Right lobe of liver (tissue), 6 donors: ENCODE data around the gene RAB1A. TPM values are rescaled to one million over a fixed set of nuclear protein-coding genes. Genes with fewer than 3 reads are reported as not detected.

ENCODE experiments used
- ATAC-seq, 4 donors: fragments of 200-7000 bp; cut with Tn5 transposase; one replicate each; pipeline ENCODE4 v1.9.1; 2020; ENCODE audit warnings: mild to moderate bottlenecking in 4 of 4, moderate library complexity in 4 of 4
- DNase-seq, 3 donors: peaks; one replicate each; pipeline ENCODE4 v3.0.0-alpha.2; 2020
- H3K27ac ChIP-seq, 3 donors: fragments of 200-600 bp; one replicate each; pipeline ENCODE4 v1.8.0; 2022
- H3K27me3 ChIP-seq, 2 donors: fragments of 200-600 bp; one replicate each; pipeline ENCODE4 v1.8.0; 2022
- H3K36me3 ChIP-seq, 4 donors: fragments of 200-600 bp; sonication (generic) in 1 of 4; one replicate each; pipeline versions ENCODE4 v1.5.1 to v1.8.0; 2017 to 2022; ENCODE audit warnings: control low read depth in 1 of 4
- H3K4me1 ChIP-seq, 4 donors: fragments of 200-600 bp; sonication (generic) in 1 of 4; one replicate each; pipeline versions ENCODE4 v1.5.1 to v1.8.0; 2017 to 2022; ENCODE audit warnings: control low read depth in 1 of 4
- H3K4me3 ChIP-seq, 3 donors: fragments of 200-600 bp; one replicate each; pipeline ENCODE4 v1.8.0; 2022
- H3K9me3 ChIP-seq, 4 donors: fragments of 200-600 bp; sonication (generic) in 1 of 4; one replicate each; pipeline versions ENCODE4 v1.5.1 to v1.8.0; 2017 to 2022; ENCODE audit warnings: control low read depth in 1 of 4
- POLR2A ChIP-seq: fragments of 450-650 bp; IDR thresholded peaks from one replicate; pipeline ENCODE4 v1.6.1; 2017; ENCODE audit warnings: antibody characterized with exemption, mild to moderate bottlenecking
- WGBS: methylation state at CpG from one replicate; pipeline ENCODE4 v1.1.6; 2018; ENCODE audit warnings: low coverage, low lambda C conversion rate; ENCODE audit not compliant: insufficient coverage; ENCODE audit errors: missing lambda C conversion rate; 5-methylcytosine and 5-hydroxymethylcytosine counted together
- intact Hi-C, 2 donors: fragments of 100-400 bp; cut with DNase I; formaldehyde crosslinking; loops; one replicate each; pipeline versions ENCODE4 v1.11.2 to v1.14.1; 2022
- total RNA-seq, 6 experiments: library from RNA; depleted of rRNA in 2 of 6; stranded (reverse); fragments of >200 nt in 2 of 6; fragmentation: NEBNext Ultra II Directional in 3 of 6; extraction: Animal tissue kit (Norgen Biotek cat#: 25700) in 3 of 6; gene quantifications; one replicate each; pipeline versions ENCODE4 v1.1.0 to v1.2.4, GENCODE V29; 2016 to 2023
- TF ChIP-seq, protein P1 (sequence below), 4 donors: fragments of 200-600 bp in 3 of 4; fragments of 450-650 bp in 1 of 4; IDR thresholded peaks; one replicate each; pipeline versions ENCODE4 v1.5.1 to v1.8.0; 2016 to 2022; ENCODE audit warnings: antibody characterized with exemption in 4 of 4, mild to moderate bottlenecking in 2 of 4
- donor health status: DM: no; HTN: yes; CAD: no.
- donor health status: DM: no; HTN: no; CAD: no.
- donor health status: DM: no; HTN: no; CAD: no.
- donor health status: DM: no; HTN: yes; CAD: no.
- donor health status: DM: no; HTN: yes; CAD: no.

The RAB1A gene
- total RNA-seq, 6 experiments from 2014 or later: 65.0 to 119 (median 81.3) TPM

DNA sequence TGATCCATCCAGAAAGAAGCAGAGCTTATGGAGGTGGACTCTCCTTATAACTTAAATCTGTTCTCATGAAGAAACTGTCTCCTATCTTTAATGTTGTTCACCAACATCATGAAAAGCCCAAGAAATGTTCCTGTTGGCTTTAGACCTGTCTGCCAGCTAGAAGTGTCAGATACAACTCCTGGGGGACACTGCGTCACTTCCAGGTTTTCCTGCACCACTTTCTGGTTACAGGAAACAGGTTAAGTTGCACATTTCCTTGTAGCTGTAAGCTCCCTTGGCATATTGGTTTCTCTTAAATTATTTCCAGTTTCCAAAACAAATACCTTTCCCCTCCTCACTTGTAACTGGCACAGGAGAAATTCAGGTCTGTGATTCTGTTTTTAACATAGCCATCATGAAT is 70.8 kb downstream of the RAB1A start:
- Histone ChIP-seq H3K4me3 (no peak overlapping the region), H3K9me3 (no peaks in the 10 kb centered on the region), H3K4me1 (peaks cover 0 to 14% (median 4%) of the 10 kb centered on the region in 4 donors), H3K36me3 (no peaks in the 10 kb centered on the region), H3K27ac (no peak overlapping the region), H3K27me3 (no peaks in the 10 kb centered on the region)
- TF ChIP-seq POLR2A: no peak
- TF ChIP-seq, protein P1, sequence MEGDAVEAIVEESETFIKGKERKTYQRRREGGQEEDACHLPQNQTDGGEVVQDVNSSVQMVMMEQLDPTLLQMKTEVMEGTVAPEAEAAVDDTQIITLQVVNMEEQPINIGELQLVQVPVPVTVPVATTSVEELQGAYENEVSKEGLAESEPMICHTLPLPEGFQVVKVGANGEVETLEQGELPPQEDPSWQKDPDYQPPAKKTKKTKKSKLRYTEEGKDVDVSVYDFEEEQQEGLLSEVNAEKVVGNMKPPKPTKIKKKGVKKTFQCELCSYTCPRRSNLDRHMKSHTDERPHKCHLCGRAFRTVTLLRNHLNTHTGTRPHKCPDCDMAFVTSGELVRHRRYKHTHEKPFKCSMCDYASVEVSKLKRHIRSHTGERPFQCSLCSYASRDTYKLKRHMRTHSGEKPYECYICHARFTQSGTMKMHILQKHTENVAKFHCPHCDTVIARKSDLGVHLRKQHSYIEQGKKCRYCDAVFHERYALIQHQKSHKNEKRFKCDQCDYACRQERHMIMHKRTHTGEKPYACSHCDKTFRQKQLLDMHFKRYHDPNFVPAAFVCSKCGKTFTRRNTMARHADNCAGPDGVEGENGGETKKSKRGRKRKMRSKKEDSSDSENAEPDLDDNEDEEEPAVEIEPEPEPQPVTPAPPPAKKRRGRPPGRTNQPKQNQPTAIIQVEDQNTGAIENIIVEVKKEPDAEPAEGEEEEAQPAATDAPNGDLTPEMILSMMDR (IDR thresholded peaks at IDR 0.05): no peak
- intact Hi-C loops: no loop called here
- DNase-seq: no peak
- WGBS: 80% methylated on average over 1 of the region's 1 CpG
- no peak for ATAC-seq

DNA sequence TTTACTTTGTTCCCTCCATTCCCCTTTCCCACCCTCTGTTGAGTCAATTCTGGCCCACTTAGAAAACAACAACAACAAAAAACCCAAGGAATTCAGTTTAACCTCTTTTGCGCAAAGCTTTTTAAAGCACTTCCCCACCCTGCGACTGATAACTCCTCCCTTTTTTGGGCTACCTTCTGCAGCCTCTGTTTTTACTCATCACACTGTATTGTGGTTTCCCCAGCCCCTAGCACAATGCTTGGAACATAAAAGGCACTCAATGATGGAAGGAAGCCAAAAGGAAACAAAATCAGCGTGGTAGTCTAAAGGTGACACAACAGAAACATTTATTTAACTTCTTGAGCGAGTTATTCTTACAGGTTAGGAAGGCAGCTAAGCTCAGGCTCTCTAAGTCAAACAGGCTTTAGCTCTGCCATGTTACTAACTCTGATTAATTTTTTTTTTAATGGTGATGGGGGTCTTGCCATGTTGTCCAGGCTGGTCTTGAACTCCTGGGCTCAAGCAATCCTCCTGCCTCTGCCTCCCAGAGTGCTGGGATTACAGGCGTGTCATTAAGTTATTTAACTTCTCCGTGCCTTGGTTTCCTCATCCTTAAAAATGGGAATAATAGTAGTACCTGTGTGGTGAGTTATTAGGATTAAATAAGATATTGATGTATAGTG is 72.4 kb downstream of the RAB1A start:
- intact Hi-C loops: no loop called here
- DNase-seq (no peak), ATAC-seq (peak in 1 of 4 donors; percentile 2)
- Histone ChIP-seq H3K36me3 (no peaks in the 10 kb centered on the region), H3K9me3 (no peaks in the 10 kb centered on the region), H3K27me3 (no peaks in the 10 kb centered on the region), H3K4me1 (peaks cover 0 to 14% (median 4%) of the 10 kb centered on the region in 4 donors), H3K4me3 (peak overlapping the region in 2 of 3 donors; percentile 78 to 88), H3K27ac (peak overlapping the region in 1 of 3 donors; percentile 78)
- 52% methylated on average over 6 of the region's 6 CpGs for WGBS
- TF ChIP-seq, protein P1 (IDR thresholded peaks at IDR 0.05): no peak
- no peak for TF ChIP-seq POLR2A

DNA sequence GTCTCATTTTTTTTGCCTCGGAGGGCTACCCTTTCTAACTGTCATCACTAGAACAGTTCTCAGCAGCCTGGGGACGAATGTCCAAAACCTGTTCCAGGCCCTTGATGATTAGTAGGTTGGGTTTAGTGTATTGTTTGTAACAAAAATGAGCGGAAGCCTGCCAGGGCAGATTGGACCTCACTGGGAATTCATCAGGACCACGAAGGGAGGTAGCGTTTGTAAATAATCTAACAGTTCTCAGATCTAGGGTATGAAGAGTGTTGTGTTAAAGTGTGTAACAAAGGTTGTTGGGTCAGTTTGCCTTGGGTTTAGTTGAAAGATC is 72.9 kb downstream of the RAB1A start:
- Histone ChIP-seq H3K4me3 (peak overlapping the region; percentile 74 to 88 (median 78)), H3K36me3 (no peaks in the 10 kb centered on the region), H3K27me3 (no peaks in the 10 kb centered on the region), H3K27ac (peak overlapping the region in 2 of 3 donors; percentile 73 to 78), H3K9me3 (no peaks in the 10 kb centered on the region), H3K4me1 (peaks cover 0 to 14% (median 4%) of the 10 kb centered on the region in 4 donors)
- 10% methylated on average over 5 of the region's 5 CpGs for WGBS
- intact Hi-C loops: no loop called here
- TF ChIP-seq, protein P1 (IDR thresholded peaks at IDR 0.05): no peak
- TF ChIP-seq POLR2A: no peak
- DNase-seq (no peak), ATAC-seq (no peak)

DNA sequence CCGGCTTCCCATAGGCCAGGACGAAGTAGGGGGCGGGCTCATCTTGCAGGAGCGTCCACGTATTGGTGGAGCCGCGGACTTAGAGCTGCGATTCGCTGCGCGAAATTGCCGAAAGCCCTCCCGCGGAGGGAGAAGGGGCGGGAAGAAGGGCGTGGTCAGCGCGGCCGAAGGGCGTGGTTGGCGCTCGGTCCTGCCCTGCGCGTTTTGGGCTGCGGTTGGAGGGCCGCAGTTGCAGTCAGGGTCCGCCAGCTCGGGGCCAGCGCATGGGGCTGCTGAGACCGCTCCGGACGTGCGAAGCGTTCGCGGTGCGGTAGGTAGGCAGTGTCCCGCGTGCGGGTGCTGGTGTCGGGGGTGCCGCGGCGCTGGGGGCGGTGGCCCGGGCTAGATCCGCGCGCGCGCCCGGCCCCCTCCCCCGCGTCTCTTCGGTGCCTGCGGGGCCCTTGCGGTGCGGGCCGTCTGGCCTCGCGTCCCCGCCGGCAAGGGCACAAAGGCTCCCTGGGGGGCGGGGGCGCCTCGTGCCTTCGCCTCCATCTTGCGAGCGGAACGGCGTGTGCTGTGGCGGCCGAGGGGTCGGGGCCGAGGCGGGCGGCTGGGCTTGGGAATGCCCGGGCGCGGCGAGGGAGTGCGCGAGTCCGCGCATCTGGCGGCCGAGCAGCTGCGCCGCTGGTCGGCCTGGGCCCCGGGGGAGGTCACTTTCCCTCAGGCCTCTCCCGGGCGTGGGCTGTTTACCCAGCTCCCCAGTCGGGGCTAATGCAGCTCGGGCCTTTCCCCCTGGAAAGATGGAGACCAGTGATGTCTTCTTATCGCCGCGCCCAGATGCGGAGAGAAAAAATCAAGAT is 73.5 kb downstream of the RAB1A start, which contains the start of gene CEP68:
CEP68 (plus strand) TSS at position 202 of the 839 bp plus-strand sequence. CDS start 13,029 bp downstream, outside the sequence.
- H3K4me3 ChIP-seq: peak within 1 kb of the TSS; percentile 74 to 88 (median 78)
- H3K36me3 ChIP-seq: no peaks in the 10 kb centered on the region
- H3K9me3 ChIP-seq: no peaks in the 10 kb centered on the region
- peak; percentile 98 for DNase-seq
- peak; percentile 95 to 99 (median 98) for ATAC-seq
- peak within 1 kb of the TSS; percentile 34 to 78 (median 73) for H3K27ac ChIP-seq
- intact Hi-C loops: no loop called here
- 0% methylated on average over 8 of the region's 99 CpGs for WGBS
- H3K27me3 ChIP-seq: no peaks in the 10 kb centered on the region
- TF ChIP-seq, protein P1 (IDR thresholded peaks at IDR 0.05): no peak
- TF ChIP-seq POLR2A: peak; percentile 86
- peaks cover 0 to 14% (median 4%) of the 10 kb centered on the region in 4 donors for H3K4me1 ChIP-seq
